ENCODE data around the gene UNC79.
A peak's percentile ranks its signal among the peaks of the same experiment; 100 is the strongest.
"Not testable (repeated sequence)": the region's sequence is repeated elsewhere in the genome, so short reads cannot be mapped to it uniquely, and the experiment has no call there.

Gene UNC79

GRCh38 chr14:93430315-93431035, at the start of gene UNC79:
Gene UNC79 (plus strand): TSS chr14:93430939. CDS start chr14:93431030, 91 bp downstream.
- H3K4me3 ChIP-seq (ENCODE audit: low read depth, low read length) = peak within 1 kb of the TSS; percentile 14
- TF ChIP-seq CTCF (conservative IDR thresholded peaks at IDR 0.05; ENCODE audit: low read depth, low read length) = no peak
- DNase-seq (ENCODE audit: low read depth) = peak; percentile 4

- no peak for TF ChIP-seq CTCF (conservative IDR thresholded peaks at IDR 0.05; ENCODE audit: low read depth, low read length)
- H3K4me3 ChIP-seq (ENCODE audit: low read depth, low read length) = no peak overlapping the region
- DNase-seq (ENCODE audit: low read depth) = no peak
Observed at GRCh38 chr14:93381644-93382043, 49.1 kb upstream of the UNC79 start.

GRCh38 chr14:93384256-93384655, 46.5 kb upstream of the UNC79 start:
- DNase-seq (ENCODE audit: low read depth); H3K4me3 ChIP-seq (ENCODE audit: low read depth, low read length): not testable (repeated sequence)

- no peak overlapping the region for H3K4me3 ChIP-seq (ENCODE audit: low read depth, low read length)
- TF ChIP-seq CTCF (conservative IDR thresholded peaks at IDR 0.05; ENCODE audit: low read depth, low read length) = no peak
- no peak for DNase-seq (ENCODE audit: low read depth)
Observed at GRCh38 chr14:93395231-93395630, 35.5 kb upstream of the UNC79 start.

GRCh38 chr14:93396456-93396855, 34.3 kb upstream of the UNC79 start:
- DNase-seq (ENCODE audit: low read depth) = no peak
- H3K4me3 ChIP-seq (ENCODE audit: low read depth, low read length) = no peak overlapping the region
- TF ChIP-seq CTCF (conservative IDR thresholded peaks at IDR 0.05; ENCODE audit: low read depth, low read length) = no peak

- TF ChIP-seq CTCF (conservative IDR thresholded peaks at IDR 0.05; ENCODE audit: low read depth, low read length) = no peak
- no peak overlapping the region for H3K4me3 ChIP-seq (ENCODE audit: low read depth, low read length)
Observed at GRCh38 chr14:93398491-93398890, 32.2 kb upstream of the UNC79 start.

GRCh38 chr14:93402951-93403350, 27.8 kb upstream of the UNC79 start:
- no peak for DNase-seq (ENCODE audit: low read depth)
- no peak overlapping the region for H3K4me3 ChIP-seq (ENCODE audit: low read depth, low read length)
- no peak for TF ChIP-seq CTCF (conservative IDR thresholded peaks at IDR 0.05; ENCODE audit: low read depth, low read length)

More at GRCh38 chr14:93398491-93398890, 32.2 kb upstream of the UNC79 start:
- no peak for DNase-seq (ENCODE audit: low read depth)
